Neural progenitor cell (in vitro differentiated cells): ENCODE results near the gene COX17. TPM values are rescaled to one million over a fixed set of nuclear protein-coding genes. Genes with fewer than 3 reads are reported as not detected.

Source experiments
- DNase-seq: peaks from one replicate; pipeline ENCODE4 v3.0.0-alpha.2; 2016; ENCODE audit warnings: low spot score
- H2AFZ ChIP-seq: fragments of 200-600 bp; sonication (generic); replicated peaks from 2 replicates; pipeline ENCODE4 v1.6.1; 2016; ENCODE audit warnings: antibody characterized with exemption
- H3F3A ChIP-seq: fragments of 200-600 bp; sonication (generic); 2 replicates; pipeline ENCODE4 v1.6.1; 2016; ENCODE audit warnings: antibody characterized with exemption, low read depth
- H3K27ac ChIP-seq: fragments of 200-600 bp; sonication (generic); 2 replicates; pipeline ENCODE4 v1.5.1; 2016; ENCODE audit warnings: mild to moderate bottlenecking
- H3K27me3 ChIP-seq: fragments of 200-600 bp; sonication (generic); 2 replicates; pipeline ENCODE4 v1.6.1; 2016; ENCODE audit warnings: mild to moderate bottlenecking, moderate library complexity
- H3K36me3 ChIP-seq: fragments of 200-600 bp; sonication (generic); 2 replicates; pipeline ENCODE4 v1.5.1; 2016
- H3K4me1 ChIP-seq: fragments of 200-600 bp; sonication (generic); 2 replicates; pipeline ENCODE4 v1.6.1; 2016; ENCODE audit warnings: mixed run types
- H3K4me2 ChIP-seq: fragments of 200-600 bp; sonication (generic); 2 replicates; pipeline ENCODE4 v1.6.1; 2016
- H3K4me3 ChIP-seq: fragments of 200-600 bp; sonication (generic); 2 replicates; pipeline ENCODE4 v1.5.1; 2016
- H3K79me2 ChIP-seq: fragments of 200-600 bp; sonication (generic); 2 replicates; pipeline ENCODE4 v1.6.1; 2016; ENCODE audit warnings: low read depth
- H3K9ac ChIP-seq: fragments of 200-600 bp; sonication (generic); 2 replicates; pipeline ENCODE4 v1.6.1; 2016
- H3K9me3 ChIP-seq: fragments of 200-600 bp; sonication (generic); 2 replicates; pipeline ENCODE4 v1.5.1; 2016; ENCODE audit warnings: low read depth
- H4K20me1 ChIP-seq: fragments of 200-600 bp; sonication (generic); 2 replicates; pipeline ENCODE4 v1.6.1; 2016; ENCODE audit warnings: low read depth
- H3K27ac Mint-ChIP-seq: 3 replicates; pipeline ENCODE4 v1.8.0; 2021; ENCODE audit warnings: mixed read lengths
- H3K27me3 Mint-ChIP-seq: 2 replicates; pipeline ENCODE4 v1.8.0; 2022; ENCODE audit warnings: low read depth, mild to moderate bottlenecking, inconsistent platforms, moderate library complexity, mixed read lengths; ENCODE audit not compliant: insufficient read depth
- H3K36me3 Mint-ChIP-seq: 3 replicates; pipeline ENCODE4 v1.8.0; 2021; ENCODE audit warnings: mixed read lengths
- H3K4me1 Mint-ChIP-seq: 3 replicates; pipeline ENCODE4 v1.8.0; 2021; ENCODE audit warnings: mixed read lengths
- H3K4me3 Mint-ChIP-seq: 3 replicates; pipeline ENCODE4 v1.8.0; 2021; ENCODE audit warnings: mild to moderate bottlenecking, moderate library complexity, mixed read lengths
- H3K9me3 Mint-ChIP-seq: 3 replicates; pipeline ENCODE4 v1.8.0; 2020; ENCODE audit warnings: mixed read lengths
- CTCF ChIP-seq: fragments of 200-600 bp; sonication (generic); IDR thresholded peaks from 2 replicates; pipeline ENCODE4 v1.5.1; 2017; ENCODE audit warnings: antibody characterized with exemption, mild to moderate bottlenecking
- EZH2 ChIP-seq: fragments of 200-600 bp; sonication (generic); IDR thresholded peaks from 2 replicates; pipeline ENCODE4 v1.6.1; 2017; ENCODE audit warnings: antibody characterized with exemption, mild to moderate bottlenecking, moderate library complexity
- EZH2phosphoT487 ChIP-seq: fragments of 200-600 bp; sonication (generic); IDR thresholded peaks from 2 replicates; pipeline ENCODE4 v1.6.1; 2017; ENCODE audit warnings: antibody characterized with exemption
- total RNA-seq: library from RNA; depleted of rRNA; stranded (reverse); fragments of >200 nt; gene quantifications from 2 replicates; pipeline ENCODE4 v1.2.3, GENCODE V29; 2015; ENCODE audit warnings: low replicate concordance

COX17 gene
- total RNA-seq, 1 donor from 2014 or later, result 20.9 TPM

GRCh38 chr3:119702530-119703527, 25.6 kb upstream of the COX17 start, which contains the start of gene CFAP91:
Gene CFAP91 (plus strand): TSS chr3:119703022. CDS start chr3:119703099, 77 bp downstream.
- H4K20me1 ChIP-seq, result no peaks in the 10 kb centered on the region
- peak within 1 kb of the TSS; percentile 73 for H3K4me2 ChIP-seq
- peak within 1 kb of the TSS; percentile 55 for H3K4me3 ChIP-seq
- peak within 1 kb of the TSS; percentile 90 for H2AFZ ChIP-seq
- Mint-ChIP-seq H3K27ac (no peak within 1 kb of the TSS), H3K27me3 (no peaks in the 10 kb centered on the region), H3K9me3 (peaks cover 5% of the 10 kb centered on the region), H3K36me3 (no peaks in the 10 kb centered on the region), H3K4me1 (peaks cover 21% of the 10 kb centered on the region), H3K4me3 (peak within 1 kb of the TSS; percentile 83)
- DNase-seq, result peak; percentile 98
- TF ChIP-seq EZH2phosphoT487, result no peak
- TF ChIP-seq CTCF, result no peak
- TF ChIP-seq EZH2, result no peak
- H3K9ac ChIP-seq, result no peak within 1 kb of the TSS
- no peaks in the 10 kb centered on the region for H3K9me3 ChIP-seq
- no peak within 1 kb of the TSS for H3K27ac ChIP-seq
- peaks cover 21% of the 10 kb centered on the region for H3K4me1 ChIP-seq
- H3K36me3 ChIP-seq, result no peaks in the 10 kb centered on the region
- H3K79me2 ChIP-seq, result no peaks in the 10 kb centered on the region
- peaks cover 9% of the 10 kb centered on the region for H3K27me3 ChIP-seq
- H3F3A ChIP-seq, result peaks cover 5% of the 10 kb centered on the region

DNA sequence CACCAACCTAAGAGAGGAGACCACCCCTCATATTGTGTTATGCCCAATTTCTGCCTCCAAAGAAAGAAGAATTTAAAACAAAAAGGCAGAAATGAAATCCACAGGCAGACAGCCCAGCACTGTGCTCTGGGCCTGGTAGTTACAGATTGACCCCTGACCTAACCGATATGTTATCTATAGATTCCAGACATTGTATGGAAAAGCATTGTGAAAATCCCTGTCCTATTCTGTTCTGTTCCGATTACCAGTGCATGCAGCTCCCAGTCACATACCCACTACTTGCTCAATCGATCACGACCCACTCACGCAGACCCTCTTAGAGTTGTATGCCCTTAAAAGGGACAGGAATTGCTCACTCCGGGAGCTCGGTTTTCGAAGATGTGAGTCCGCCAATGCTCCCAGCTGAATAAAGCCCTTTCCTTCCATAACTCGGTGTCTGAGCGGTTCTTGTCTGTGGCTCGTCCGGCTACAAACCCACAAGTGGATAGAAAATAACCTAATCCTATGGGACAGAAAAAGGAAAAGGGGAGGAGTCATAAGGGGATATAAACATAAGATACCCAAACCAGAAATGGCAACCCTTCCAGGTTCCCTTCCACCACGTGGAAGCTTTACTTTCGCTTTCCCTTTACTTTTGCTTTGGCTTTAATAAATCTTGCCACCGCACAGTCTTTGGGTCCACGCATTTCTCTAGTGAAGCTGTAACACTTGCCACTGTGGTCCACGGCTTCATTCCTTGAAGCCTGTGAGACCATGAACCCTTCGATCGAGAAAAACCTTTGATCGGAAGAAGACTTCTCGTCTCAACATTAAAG, 23.9 kb upstream of the COX17 start:
- no peaks in the 10 kb centered on the region for H3K36me3 Mint-ChIP-seq

More for the DNA sequence above, 23.9 kb upstream of the COX17 start:
- Histone ChIP-seq H4K20me1 (no peaks in the 10 kb centered on the region), H2AFZ (no peak overlapping the region), H3K4me1 (peaks cover 21% of the 10 kb centered on the region), H3K27ac (no peak overlapping the region), H3K36me3 (no peaks in the 10 kb centered on the region), H3K9me3 (no peaks in the 10 kb centered on the region), H3K4me2 (no peak overlapping the region), H3K9ac (no peak overlapping the region), H3K4me3 (no peak overlapping the region), H3K79me2 (no peaks in the 10 kb centered on the region), H3F3A (peaks cover 5% of the 10 kb centered on the region), H3K27me3 (peaks cover 9% of the 10 kb centered on the region)
- H3K9me3 Mint-ChIP-seq, result peaks cover 5% of the 10 kb centered on the region
- TF ChIP-seq CTCF (no peak), EZH2phosphoT487 (no peak), EZH2 (no peak)
- peaks cover 21% of the 10 kb centered on the region for H3K4me1 Mint-ChIP-seq
- H3K4me3 Mint-ChIP-seq, result no peak overlapping the region
- no peaks in the 10 kb centered on the region for H3K27me3 Mint-ChIP-seq
- no peak for DNase-seq
- peak overlapping the region; percentile 90 for H3K27ac Mint-ChIP-seq
